Fibroblast of villous mesenchyme (primary cell): Measurements from ENCODE around the gene PSEN2. TPM values are rescaled to one million over a fixed set of nuclear protein-coding genes. Genes with fewer than 3 reads are reported as not detected.

Experiments
- DNase-seq: peaks from one replicate; pipeline ENCODE4 v3.0.0-alpha.2; 2010; ENCODE audit warnings: low read depth
- H3K4me3 ChIP-seq: 2 replicates; pipeline ENCODE4 v1.5.1; 2011; ENCODE audit warnings: low read depth, mild to moderate bottlenecking, low read length
- CTCF ChIP-seq: IDR thresholded peaks from 2 replicates; pipeline ENCODE4 v1.5.1; 2012; ENCODE audit warnings: low read depth, mild to moderate bottlenecking, low read length; ENCODE audit not compliant: insufficient read depth
- total RNA-seq: library from RNA; depleted of rRNA; stranded (reverse); fragments of >200 nt; gene quantifications from 2 replicates; pipeline ENCODE4 v1.2.3, GENCODE V29; 2012

The PSEN2 gene
- total RNA-seq, 1 donor: 16.0 TPM

GRCh38 chr1:226891346-226891745, 20.9 kb downstream of the PSEN2 start:
- TF ChIP-seq CTCF: no peak
- DNase-seq: no peak
- no peak overlapping the region for H3K4me3 ChIP-seq

GRCh38 chr1:226891846-226892523, 21.6 kb downstream of the PSEN2 start:
- H3K4me3 ChIP-seq: no peak overlapping the region
- peak; percentile 8 for DNase-seq
- no peak for TF ChIP-seq CTCF

GRCh38 chr1:226892524-226892875, 22.1 kb downstream of the PSEN2 start:
- no peak for TF ChIP-seq CTCF
- H3K4me3 ChIP-seq: no peak overlapping the region
- no peak for DNase-seq

- TF ChIP-seq CTCF: no peak
- H3K4me3 ChIP-seq: no peak overlapping the region
- no peak for DNase-seq
Measured at GRCh38 chr1:226893936-226894335, 23.5 kb downstream of the PSEN2 start.

GRCh38 chr1:226894826-226895225, 24.4 kb downstream of the PSEN2 start:
- DNase-seq: no peak
- no peak overlapping the region for H3K4me3 ChIP-seq
- TF ChIP-seq CTCF: no peak

GRCh38 chr1:226895644-226896043, 25.2 kb downstream of the PSEN2 start:
- H3K4me3 ChIP-seq: no peak overlapping the region
- DNase-seq: no peak
- no peak for TF ChIP-seq CTCF

- no peak for DNase-seq
- H3K4me3 ChIP-seq: no peak overlapping the region
- TF ChIP-seq CTCF: no peak
Measured at GRCh38 chr1:226898246-226898645, 27.8 kb downstream of the PSEN2 start.
